NCI-H82 treated with DMSO at 0.1 percent for 48 hours (cell line): Measurements from ENCODE around the gene NCKAP5.

ENCODE experiments used
- DNase-seq: peaks from one replicate; lab custom pipeline; 2025; ENCODE audit not compliant: unreplicated experiment; lab: John Stamatoyannopoulos, UW

The NCKAP5 gene

GRCh38 chr2:133171393-133172004, 396.8 kb downstream of the NCKAP5 start:
- DNase-seq = peak; percentile 84

GRCh38 chr2:133169274-133169912, 398.9 kb downstream of the NCKAP5 start:
- DNase-seq = no peak

- DNase-seq = no peak
Measured at GRCh38 chr2:133167990-133168389, 400.3 kb downstream of the NCKAP5 start.

GRCh38 chr2:133167223-133167622, 401.0 kb downstream of the NCKAP5 start:
- no peak for DNase-seq

- no peak for DNase-seq
Measured at GRCh38 chr2:133166031-133166430, 402.2 kb downstream of the NCKAP5 start.

- DNase-seq = no peak
Measured at GRCh38 chr2:133163111-133163510, 405.2 kb downstream of the NCKAP5 start.

GRCh38 chr2:133158442-133158841, 409.8 kb downstream of the NCKAP5 start:
- DNase-seq = no peak

- DNase-seq = no peak
Measured at GRCh38 chr2:133158024-133158423, 410.2 kb downstream of the NCKAP5 start.

GRCh38 chr2:133157141-133157540, 411.1 kb downstream of the NCKAP5 start:
- no peak for DNase-seq

GRCh38 chr2:133152801-133153200, 415.5 kb downstream of the NCKAP5 start:
- DNase-seq = no peak

GRCh38 chr2:133148187-133148586, 420.1 kb downstream of the NCKAP5 start:
- DNase-seq = no peak

GRCh38 chr2:133146893-133147292, 421.4 kb downstream of the NCKAP5 start:
- no peak for DNase-seq

- DNase-seq = peak; percentile 40
Measured at GRCh38 chr2:133143645-133144044, 424.6 kb downstream of the NCKAP5 start.

GRCh38 chr2:133142087-133142486, 426.2 kb downstream of the NCKAP5 start:
- no peak for DNase-seq

- no peak for DNase-seq
Measured at GRCh38 chr2:133140620-133141019, 427.6 kb downstream of the NCKAP5 start.

- DNase-seq = no peak
Measured at GRCh38 chr2:133139847-133140533, 428.3 kb downstream of the NCKAP5 start.

GRCh38 chr2:133138693-133139092, 429.6 kb downstream of the NCKAP5 start:
- DNase-seq = no peak

GRCh38 chr2:133135035-133135654, 433.1 kb downstream of the NCKAP5 start:
- DNase-seq = no peak

- no peak for DNase-seq
Measured at GRCh38 chr2:133130548-133131246, 437.6 kb downstream of the NCKAP5 start.

GRCh38 chr2:133124446-133124845, 443.8 kb downstream of the NCKAP5 start:
- DNase-seq = no peak

GRCh38 chr2:133123904-133124303, 444.4 kb downstream of the NCKAP5 start:
- DNase-seq = no peak
